ENCODE results near the gene CENPO. TPM values are rescaled to one million over a fixed set of nuclear protein-coding genes. Genes with fewer than 3 reads are reported as not detected.

Gene CENPO
- total RNA-seq, 1 donor: 8.0 TPM

GRCh38 chr2:24826773-24827145 is 33.5 kb downstream of the CENPO start:
- Histone ChIP-seq H3K4me3 (ENCODE audit: insufficient read depth, low read length) (no peak overlapping the region), H4K20me1 (ENCODE audit: insufficient read depth, low read length) (no peaks in the 10 kb centered on the region), H3K27me3 (ENCODE audit: insufficient read depth, low read length) (no peaks in the 10 kb centered on the region), H3K9me3 (ENCODE audit: low read depth, low read length) (no peaks in the 10 kb centered on the region), H3K79me2 (ENCODE audit: insufficient read depth, low read length) (no peaks in the 10 kb centered on the region), H3K4me2 (ENCODE audit: insufficient read depth, low read length) (no peak overlapping the region), H3K27ac (ENCODE audit: low read depth, low read length) (no peak overlapping the region), H2AFZ (ENCODE audit: low read length) (no peak overlapping the region), H3K36me3 (ENCODE audit: insufficient read depth, low read length) (peaks cover 9% of the 10 kb centered on the region), H3K4me1 (ENCODE audit: insufficient read depth, low read length) (no peaks in the 10 kb centered on the region)
- no peak for TF ChIP-seq CTCF (IDR thresholded peaks at IDR 0.05; ENCODE audit: extremely low read depth, low read depth, low read length)
- DNase-seq (ENCODE audit: insufficient read length, low spot score, missing footprints): no peak

GRCh38 chr2:24827321-24828237 is 34.4 kb downstream of the CENPO start:
- peak; percentile 98 for TF ChIP-seq CTCF (IDR thresholded peaks at IDR 0.05; ENCODE audit: extremely low read depth, low read depth, low read length)
- H3K4me2 ChIP-seq (ENCODE audit: insufficient read depth, low read length): peak overlapping the region; percentile 55
- DNase-seq (ENCODE audit: insufficient read length, low spot score, missing footprints): peak; percentile 99
- no peak overlapping the region for H3K4me3 ChIP-seq (ENCODE audit: insufficient read depth, low read length)
- H3K9me3 ChIP-seq (ENCODE audit: low read depth, low read length): no peaks in the 10 kb centered on the region
- H3K36me3 ChIP-seq (ENCODE audit: insufficient read depth, low read length): peaks cover 5% of the 10 kb centered on the region
- H3K27ac ChIP-seq (ENCODE audit: low read depth, low read length): no peak overlapping the region
- no peaks in the 10 kb centered on the region for H4K20me1 ChIP-seq (ENCODE audit: insufficient read depth, low read length)
- H3K27me3 ChIP-seq (ENCODE audit: insufficient read depth, low read length): no peaks in the 10 kb centered on the region
- no peaks in the 10 kb centered on the region for H3K79me2 ChIP-seq (ENCODE audit: insufficient read depth, low read length)
- H2AFZ ChIP-seq (ENCODE audit: low read length): no peak overlapping the region
- no peaks in the 10 kb centered on the region for H3K4me1 ChIP-seq (ENCODE audit: insufficient read depth, low read length)

- no peaks in the 10 kb centered on the region for H3K79me2 ChIP-seq (ENCODE audit: insufficient read depth, low read length)
- no peaks in the 10 kb centered on the region for H3K27me3 ChIP-seq (ENCODE audit: insufficient read depth, low read length)
- no peaks in the 10 kb centered on the region for H3K9me3 ChIP-seq (ENCODE audit: low read depth, low read length)
- DNase-seq (ENCODE audit: insufficient read length, low spot score, missing footprints): peak; percentile 73
- peaks cover 5% of the 10 kb centered on the region for H3K36me3 ChIP-seq (ENCODE audit: insufficient read depth, low read length)
- no peaks in the 10 kb centered on the region for H3K4me1 ChIP-seq (ENCODE audit: insufficient read depth, low read length)
- H3K4me2 ChIP-seq (ENCODE audit: insufficient read depth, low read length): no peak overlapping the region
- H2AFZ ChIP-seq (ENCODE audit: low read length): no peak overlapping the region
- no peak for TF ChIP-seq CTCF (IDR thresholded peaks at IDR 0.05; ENCODE audit: extremely low read depth, low read depth, low read length)
- H3K27ac ChIP-seq (ENCODE audit: low read depth, low read length): no peak overlapping the region
- no peak overlapping the region for H3K4me3 ChIP-seq (ENCODE audit: insufficient read depth, low read length)
- no peaks in the 10 kb centered on the region for H4K20me1 ChIP-seq (ENCODE audit: insufficient read depth, low read length)
Observed at GRCh38 chr2:24828238-24828996, 35.2 kb downstream of the CENPO start.

- DNase-seq (ENCODE audit: insufficient read length, low spot score, missing footprints): peak; percentile 83
Observed at GRCh38 chr2:24830351-24830750, 37.1 kb downstream of the CENPO start.

More at GRCh38 chr2:24830351-24830750, 37.1 kb downstream of the CENPO start:
- H3K4me1 ChIP-seq (ENCODE audit: insufficient read depth, low read length): peaks cover 2% of the 10 kb centered on the region
- H3K27ac ChIP-seq (ENCODE audit: low read depth, low read length): no peak overlapping the region
- no peaks in the 10 kb centered on the region for H3K9me3 ChIP-seq (ENCODE audit: low read depth, low read length)
- no peak overlapping the region for H3K4me3 ChIP-seq (ENCODE audit: insufficient read depth, low read length)
- H3K27me3 ChIP-seq (ENCODE audit: insufficient read depth, low read length): no peaks in the 10 kb centered on the region
- H3K36me3 ChIP-seq (ENCODE audit: insufficient read depth, low read length): no peaks in the 10 kb centered on the region
- H3K4me2 ChIP-seq (ENCODE audit: insufficient read depth, low read length): no peak overlapping the region
- no peak overlapping the region for H2AFZ ChIP-seq (ENCODE audit: low read length)
- TF ChIP-seq CTCF (IDR thresholded peaks at IDR 0.05; ENCODE audit: extremely low read depth, low read depth, low read length): peak; percentile 47
- no peaks in the 10 kb centered on the region for H3K79me2 ChIP-seq (ENCODE audit: insufficient read depth, low read length)
- no peaks in the 10 kb centered on the region for H4K20me1 ChIP-seq (ENCODE audit: insufficient read depth, low read length)
